ENCODE measurements around the gene SHH. TPM values are rescaled to one million over a fixed set of nuclear protein-coding genes. Genes with fewer than 3 reads are reported as not detected.

Gene SHH
- total RNA-seq, 6 experiments from 2014 or later, result not detected

- no peaks in the 10 kb centered on the region for H3K9me3 Mint-ChIP-seq
- TF ChIP-seq CTCF (IDR thresholded peaks at IDR 0.05), result no peak
- H3K4me1 Mint-ChIP-seq (ENCODE audit: low read depth), result peaks cover 9% of the 10 kb centered on the region
- DNase-seq, result no peak
- H3K27me3 Mint-ChIP-seq (ENCODE audit: insufficient read depth), result peaks cover 35% of the 10 kb centered on the region
- H3K27ac Mint-ChIP-seq, result no peak overlapping the region
- H3K4me3 Mint-ChIP-seq, result no peak overlapping the region
- no peaks in the 10 kb centered on the region for H3K36me3 Mint-ChIP-seq (ENCODE audit: low read depth)
These were observed 4.7 kb upstream of the SHH start for GRCh38 chr7:155816996-155817395.

- H3K4me1 Mint-ChIP-seq (ENCODE audit: low read depth), result peaks cover 16% of the 10 kb centered on the region
- no peak overlapping the region for H3K4me3 Mint-ChIP-seq
- no peak overlapping the region for H3K27ac Mint-ChIP-seq
- no peaks in the 10 kb centered on the region for H3K9me3 Mint-ChIP-seq
- H3K36me3 Mint-ChIP-seq (ENCODE audit: low read depth), result no peaks in the 10 kb centered on the region
- peaks cover 33% of the 10 kb centered on the region for H3K27me3 Mint-ChIP-seq (ENCODE audit: insufficient read depth)
- no peak for TF ChIP-seq CTCF (IDR thresholded peaks at IDR 0.05)
- DNase-seq, result no peak
These were observed 3.9 kb upstream of the SHH start for GRCh38 chr7:155816192-155816508.

GRCh38 chr7:155815332-155816191 is 3.3 kb upstream of the SHH start:
- Mint-ChIP-seq H3K27me3 (ENCODE audit: insufficient read depth) (peaks cover 32% of the 10 kb centered on the region), H3K4me1 (ENCODE audit: low read depth) (peaks cover 20% of the 10 kb centered on the region), H3K27ac (no peak overlapping the region), H3K4me3 (no peak overlapping the region), H3K9me3 (no peaks in the 10 kb centered on the region), H3K36me3 (ENCODE audit: low read depth) (no peaks in the 10 kb centered on the region)
- TF ChIP-seq CTCF (IDR thresholded peaks at IDR 0.05), result peak; percentile 78
- peak; percentile 25 for DNase-seq

GRCh38 chr7:155814316-155815276 is 2.3 kb upstream of the SHH start:
- no peak for DNase-seq
- Mint-ChIP-seq H3K36me3 (ENCODE audit: low read depth) (no peaks in the 10 kb centered on the region), H3K4me1 (ENCODE audit: low read depth) (peaks cover 21% of the 10 kb centered on the region), H3K27ac (no peak overlapping the region), H3K9me3 (no peaks in the 10 kb centered on the region), H3K4me3 (no peak overlapping the region), H3K27me3 (ENCODE audit: insufficient read depth) (peaks cover 31% of the 10 kb centered on the region)
- no peak for TF ChIP-seq CTCF (IDR thresholded peaks at IDR 0.05)

GRCh38 chr7:155813546-155814315 is 1.5 kb upstream of the SHH start:
- no peak for TF ChIP-seq CTCF (IDR thresholded peaks at IDR 0.05)
- no peaks in the 10 kb centered on the region for H3K36me3 Mint-ChIP-seq (ENCODE audit: low read depth)
- H3K27me3 Mint-ChIP-seq (ENCODE audit: insufficient read depth), result peaks cover 35% of the 10 kb centered on the region
- peaks cover 21% of the 10 kb centered on the region for H3K4me1 Mint-ChIP-seq (ENCODE audit: low read depth)
- no peak overlapping the region for H3K27ac Mint-ChIP-seq
- DNase-seq, result no peak
- no peaks in the 10 kb centered on the region for H3K9me3 Mint-ChIP-seq
- H3K4me3 Mint-ChIP-seq, result no peak overlapping the region

All from HFFc6 (cell line).